IMR-90 (cell line): ENCODE measurements around the gene KIAA0408. TPM values are rescaled to one million over a fixed set of nuclear protein-coding genes. Genes with fewer than 3 reads are reported as not detected.

Source experiments
- ATAC-seq: fragments of 200-7000 bp; cut with Tn5 transposase; 2 replicates; pipeline ENCODE4 v1.9.1; 2020; ENCODE audit warnings: low read depth, mild to moderate bottlenecking, moderate library complexity
- BruUV-seq: library from RNA; stranded (reverse); fragments of 400-500 nt; replicated peaks from 2 replicates; lab custom pipeline; 2021; lab: Mats Ljungman, UMichigan
- CTCF ChIA-PET: fragments of 300-600 bp; formaldehyde crosslinking; extraction: SDS; loops from one replicate; lab custom pipeline; 2021; ENCODE audit warnings: antibody characterized with exemption; lab: Yijun Ruan, JAX
- POLR2A ChIA-PET: fragments of 300-600 bp; sonication (Branson Sonifier 250); formaldehyde crosslinking; loops from one replicate; lab custom pipeline; 2022; ENCODE audit warnings: antibody characterized with exemption; ENCODE audit not compliant: unreplicated experiment; lab: Charles Lee
- DNase-seq: peaks from one replicate; pipeline ENCODE4 v3.0.0; 2013
- H2AFZ ChIP-seq: replicated peaks from 2 replicates; pipeline ENCODE3; 2013; ENCODE audit warnings: low read length, mild to moderate bottlenecking; ENCODE audit not compliant: poor library complexity
- H2AK5ac ChIP-seq: 2 replicates; pipeline ENCODE4 v1.6.1; 2013; ENCODE audit warnings: low read depth, low read length, inconsistent platforms
- H2AK9ac ChIP-seq: replicated peaks from 2 replicates; pipeline ENCODE3; 2013; ENCODE audit warnings: mild to moderate bottlenecking, low read depth, low read length, moderate library complexity; ENCODE audit not compliant: poor library complexity
- H2BK120ac ChIP-seq: 2 replicates; pipeline ENCODE4 v1.6.1; 2013; ENCODE audit warnings: low read depth, low read length, inconsistent platforms
- H2BK15ac ChIP-seq: 3 replicates; pipeline ENCODE4 v1.6.1; 2013; ENCODE audit warnings: low read depth, low read length, inconsistent platforms
- H2BK20ac ChIP-seq: 2 replicates; pipeline ENCODE4 v1.6.1; 2013; ENCODE audit warnings: low read depth, mild to moderate bottlenecking, inconsistent platforms, low read length, moderate library complexity
- H2BK5ac ChIP-seq: 2 replicates; pipeline ENCODE4 v1.6.1; 2013; ENCODE audit warnings: mild to moderate bottlenecking, low read depth, low read length, inconsistent platforms; ENCODE audit not compliant: poor library complexity, severe bottlenecking
- H3K14ac ChIP-seq: replicated peaks from 2 replicates; pipeline ENCODE4 v1.6.1; 2013; ENCODE audit warnings: low read depth, low read length, inconsistent platforms
- H3K18ac ChIP-seq: 2 replicates; pipeline ENCODE4 v1.6.1; 2013; ENCODE audit warnings: low read depth, low read length, control low read depth
- H3K23ac ChIP-seq: 2 replicates; pipeline ENCODE4 v1.6.1; 2013; ENCODE audit warnings: low read depth, low read length, inconsistent platforms
- H3K27ac ChIP-seq: 2 replicates; pipeline ENCODE4 v1.5.1; 2013; ENCODE audit warnings: mild to moderate bottlenecking, control low read depth, low read length; ENCODE audit not compliant: insufficient read depth
- H3K27me3 ChIP-seq: 2 replicates; pipeline ENCODE4 v1.6.1; 2013; ENCODE audit warnings: low read length; ENCODE audit not compliant: control insufficient read depth, insufficient read depth
- H3K36me3 ChIP-seq: 2 replicates; pipeline ENCODE4 v1.6.1; 2013; ENCODE audit warnings: low read length, mixed read lengths; ENCODE audit not compliant: control insufficient read depth, insufficient read depth
- H3K4ac ChIP-seq: 2 replicates; pipeline ENCODE4 v1.6.1; 2013; ENCODE audit warnings: low read depth, low read length, inconsistent platforms
- H3K4me1 ChIP-seq: 2 replicates; pipeline ENCODE4 v1.6.1; 2013; ENCODE audit warnings: low read length, mixed read lengths; ENCODE audit not compliant: control insufficient read depth, insufficient read depth
- H3K4me2 ChIP-seq: 2 replicates; pipeline ENCODE4 v1.6.1; 2013; ENCODE audit warnings: low read depth, mild to moderate bottlenecking, control low read depth, low read length, moderate library complexity
- H3K4me3 ChIP-seq: 2 replicates; pipeline ENCODE4 v1.5.1; 2013; ENCODE audit warnings: low read depth, mild to moderate bottlenecking, control low read depth, low read length, moderate library complexity; ENCODE audit not compliant: insufficient read depth
- H3K56ac ChIP-seq: 2 replicates; pipeline ENCODE4 v1.6.1; 2013; ENCODE audit warnings: low read length, inconsistent platforms; ENCODE audit not compliant: insufficient read depth; ENCODE audit errors: extremely low read depth
- H3K79me1 ChIP-seq, 2 experiments: 2 replicates each; pipeline ENCODE4 v1.6.1; 2013; ENCODE audit warnings: low read length in 2 of 2, inconsistent platforms in 1 of 2, low read depth in 1 of 2
- H3K9ac ChIP-seq: 2 replicates; pipeline ENCODE4 v1.6.1; 2013; ENCODE audit warnings: low read depth, low read length, control low read depth
- H3K9me1 ChIP-seq: 2 replicates; pipeline ENCODE4 v1.6.1; 2013; ENCODE audit warnings: low read length, inconsistent platforms; ENCODE audit not compliant: insufficient read depth
- H3K9me3 ChIP-seq: 2 replicates; pipeline ENCODE4 v1.6.1; 2013; ENCODE audit warnings: low read length; ENCODE audit not compliant: control insufficient read depth, insufficient read depth
- H4K20me1 ChIP-seq: 2 replicates; pipeline ENCODE4 v1.6.1; 2013; ENCODE audit warnings: low read length, inconsistent platforms; ENCODE audit not compliant: insufficient read depth
- H4K5ac ChIP-seq: 2 replicates; pipeline ENCODE4 v1.6.1; 2013; ENCODE audit warnings: mild to moderate bottlenecking, low read depth, low read length, control low read depth
- H4K8ac ChIP-seq, 2 experiments: 2 replicates each; pipeline ENCODE4 v1.6.1; 2013; ENCODE audit warnings: low read depth in 2 of 2, low read length in 2 of 2, control low read depth in 1 of 2, inconsistent platforms in 1 of 2
- H4K91ac ChIP-seq: 2 replicates; pipeline ENCODE4 v1.6.1; 2013; ENCODE audit warnings: low read depth, low read length, inconsistent platforms; ENCODE audit not compliant: insufficient read depth
- BHLHE40 ChIP-seq: fragments of 150-350 bp; IDR thresholded peaks from 2 replicates; pipeline ENCODE4 v1.6.1; 2016; ENCODE audit warnings: mild to moderate bottlenecking, low read depth, low read length
- CHD1 ChIP-seq: IDR thresholded peaks from 2 replicates; pipeline ENCODE4 v1.6.1; 2012; ENCODE audit warnings: low read depth, low read length, improper control_type of control experiment
- MXI1 ChIP-seq: IDR thresholded peaks from 2 replicates; pipeline ENCODE4 v1.6.1; 2012; ENCODE audit warnings: low read depth, mild to moderate bottlenecking, low read length, moderate library complexity, borderline replicate concordance
- NFE2L2 ChIP-seq: fragments of 150-350 bp; IDR thresholded peaks from 2 replicates; pipeline ENCODE4 v1.6.1; 2016; ENCODE audit warnings: low read depth, mild to moderate bottlenecking, low read length
- RCOR1 ChIP-seq: IDR thresholded peaks from 2 replicates; pipeline ENCODE4 v1.6.1; 2012; ENCODE audit warnings: mild to moderate bottlenecking, low read length, improper control_type of control experiment; ENCODE audit not compliant: insufficient replicate concordance
- RFX5 ChIP-seq: IDR thresholded peaks from 2 replicates; pipeline ENCODE4 v1.8.0; 2012; ENCODE audit warnings: low read depth, mild to moderate bottlenecking, low read length, moderate library complexity
- SMC3 ChIP-seq: fragments of 150-350 bp; IDR thresholded peaks from 2 replicates; pipeline ENCODE4 v1.6.1; 2016; ENCODE audit warnings: low read depth, mild to moderate bottlenecking, antibody characterized with exemption, low read length, moderate library complexity
- WGBS, 2 experiments: methylation state at CpG; one replicate each; pipeline versions ENCODE4 v1.1.5 to v1.1.7; 2013; ENCODE audit warnings: missing lambda C conversion rate in 2 of 2; ENCODE audit not compliant: insufficient read length in 1 of 2; ENCODE audit errors: extremely low coverage in 2 of 2; 5-methylcytosine and 5-hydroxymethylcytosine counted together
- dilution Hi-C: fragments of 300-500 bp; cut with HindIII; formaldehyde crosslinking; loops from one replicate; pipeline ENCODE4 v1.14.3; 2018; ENCODE audit warnings: low sequenced_read_pairs; ENCODE audit not compliant: unreplicated experiment
- in situ Hi-C: fragments of 300-500 bp; cut with MboI; formaldehyde crosslinking; loops from 3 replicates; pipeline ENCODE4 v1.14.3; 2019; ENCODE audit warnings: low sequenced_read_pairs, inconsistent platforms, mixed read lengths
- intact Hi-C: fragments of 100-400 bp; cut with micrococcal nuclease; formaldehyde crosslinking; loops from 2 replicates; pipeline ENCODE4 v1.10.0; 2022
- polyA plus RNA-seq, 3 experiments: library from polyadenylated mRNA; depleted of rRNA; stranded (reverse); fragments of >200 nt; gene quantifications; 2 replicates each; pipeline ENCODE4 v1.2.3, GENCODE V29; 2012; ENCODE audit warnings: low replicate concordance in 1 of 3
- total RNA-seq: library from RNA; depleted of rRNA; stranded (reverse); fragments of >200 nt; gene quantifications from 2 replicates; pipeline ENCODE4 v1.2.3, GENCODE V29; 2012
- TF ChIP-seq, protein P1 (sequence below): fragments of 150-350 bp; IDR thresholded peaks from 2 replicates; pipeline ENCODE4 v1.6.1; 2016; ENCODE audit warnings: low read depth, mild to moderate bottlenecking, low read length, moderate library complexity, borderline replicate concordance

KIAA0408 gene
- total and polyA plus RNA-seq, 2 of the 4 experiments (the other 2 are of a cell fraction) = 0.90 to 2.9 TPM

DNA sequence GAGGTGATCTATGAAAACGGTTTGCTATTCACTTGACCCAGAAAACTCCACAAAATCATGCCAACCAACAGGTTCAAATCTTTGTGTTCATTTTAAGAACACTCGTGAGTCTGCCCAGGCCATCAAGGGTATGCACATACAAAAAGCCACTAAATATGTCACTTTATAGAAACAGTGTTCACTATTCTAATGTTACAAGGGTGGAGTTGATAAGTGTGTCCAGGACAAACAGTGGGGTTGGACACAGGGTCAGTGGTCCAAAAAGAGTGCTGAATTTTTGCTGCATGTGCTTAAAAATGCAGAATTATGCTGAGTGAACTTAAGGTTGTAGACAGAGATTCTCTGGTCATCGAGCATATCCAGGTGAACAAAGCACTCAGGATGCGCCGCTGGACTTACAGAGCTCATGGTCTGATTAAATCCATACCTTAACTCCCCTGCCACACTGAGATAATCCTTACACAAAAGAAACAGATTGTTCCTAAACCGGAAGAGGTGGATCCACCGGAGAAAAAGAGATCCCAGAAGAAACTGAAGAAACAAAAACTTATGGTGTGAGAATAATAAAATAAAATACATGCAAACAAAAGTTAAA lies 23.5 kb downstream of the KIAA0408 start:
- Histone ChIP-seq H4K91ac (no peak overlapping the region), H3K27me3 (no peaks in the 10 kb centered on the region), H3K4me3 (no peak overlapping the region), H2BK20ac (no peak overlapping the region), H3K14ac (no peak overlapping the region), H2BK15ac (no peak overlapping the region), H3K18ac (no peak overlapping the region), H4K20me1 (no peaks in the 10 kb centered on the region), H2BK5ac (no peak overlapping the region), H3K4ac (no peak overlapping the region), H4K8ac (no peak overlapping the region), H2AK5ac (no peak overlapping the region), H3K9me1 (no peaks in the 10 kb centered on the region), H3K4me1 (peaks cover 1% of the 10 kb centered on the region; the same call in 1 of the 2 replicates), H3K56ac (no peak overlapping the region), H3K4me2 (no peak overlapping the region), H2AK9ac (no peak overlapping the region), H3K23ac (no peak overlapping the region), H3K9ac (no peak overlapping the region), H3K27ac (no peak overlapping the region), H3K9me3 (no peaks in the 10 kb centered on the region), H3K36me3 (no peaks in the 10 kb centered on the region), H4K5ac (no peak overlapping the region), H3K79me1 (no peaks in the 10 kb centered on the region), H2BK120ac (no peak overlapping the region), H2AFZ (no peak overlapping the region)
- dilution Hi-C loops = no loop called here
- 100% methylated on average over 2 of the region's 7 CpGs; no CpG with 5 or more reads in 1 of the 2 experiments for WGBS, 2 experiments
- BruUV-seq = no TSS peak
- intact Hi-C loops = no loop called here
- POLR2A ChIA-PET = no interaction called here
- ATAC-seq (no peak), DNase-seq (no peak)
- CTCF ChIA-PET = interaction anchor here (0.6 to 0.7 kb wide), 2 partner anchors 15 to 721 kb away, joined by 4 read pairs; no protein-coding TSS in a partner anchor
- in situ Hi-C loops = no loop called here
- no peak for TF ChIP-seq NFE2L2
- no peak for TF ChIP-seq SMC3
- no peak for TF ChIP-seq CHD1
- no peak for TF ChIP-seq BHLHE40
- TF ChIP-seq RCOR1 = no peak
- TF ChIP-seq, protein P1, sequence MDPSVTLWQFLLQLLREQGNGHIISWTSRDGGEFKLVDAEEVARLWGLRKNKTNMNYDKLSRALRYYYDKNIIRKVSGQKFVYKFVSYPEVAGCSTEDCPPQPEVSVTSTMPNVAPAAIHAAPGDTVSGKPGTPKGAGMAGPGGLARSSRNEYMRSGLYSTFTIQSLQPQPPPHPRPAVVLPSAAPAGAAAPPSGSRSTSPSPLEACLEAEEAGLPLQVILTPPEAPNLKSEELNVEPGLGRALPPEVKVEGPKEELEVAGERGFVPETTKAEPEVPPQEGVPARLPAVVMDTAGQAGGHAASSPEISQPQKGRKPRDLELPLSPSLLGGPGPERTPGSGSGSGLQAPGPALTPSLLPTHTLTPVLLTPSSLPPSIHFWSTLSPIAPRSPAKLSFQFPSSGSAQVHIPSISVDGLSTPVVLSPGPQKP = no peak
- TF ChIP-seq RFX5 = no peak
- TF ChIP-seq MXI1 = no peak
